ENCODE data around the gene SLC16A6. TPM values are rescaled to one million over a fixed set of nuclear protein-coding genes. Genes with fewer than 3 reads are reported as not detected.
"Not testable (repeated sequence)": the region's sequence is repeated elsewhere in the genome, so short reads cannot be mapped to it uniquely, and the experiment has no call there.

SLC16A6 gene
- total and polyA plus RNA-seq, 7 experiments from 2014 or later = 0.74 to 12.5 (median 5.8) TPM

- Histone ChIP-seq H3K27me3 (ENCODE audit: control insufficient read depth in 2 of 2, insufficient read depth in 2 of 2, low read length in 2 of 2) (no peaks in the 10 kb centered on the region), H3K4me3 (ENCODE audit: low read length) (no peak overlapping the region), H3K27ac (ENCODE audit: low read depth, low read length) (peak overlapping the region; percentile 79), H3K36me3 (ENCODE audit: control insufficient read depth in 2 of 3, insufficient read depth in 3 of 3, low read length in 3 of 3) (no peaks in the 10 kb centered on the region), H3K4me1 (ENCODE audit: control insufficient read depth in 2 of 2, insufficient read depth in 2 of 2, low read length in 2 of 2) (peaks cover 21 to 54% of the 10 kb centered on the region in 2 donors), H3K9me3 (ENCODE audit: control insufficient read depth in 2 of 3, low read length in 3 of 3) (no peaks in the 10 kb centered on the region)
- H3K36me3 Mint-ChIP-seq = peaks cover 0 to 12% (median 0%) of the 10 kb centered on the region in 5 donors
- peak overlapping the region in 7 of 10 donors; percentile 27 to 88 (median 77) for H3K4me3 Mint-ChIP-seq
- peaks cover 32 to 56% (median 45%) of the 10 kb centered on the region in 7 donors for H3K4me1 Mint-ChIP-seq
- no peaks in the 10 kb centered on the region for H3K9me3 Mint-ChIP-seq
- DNase-seq = no peak
- peak overlapping the region; percentile 86 to 99 (median 97) for H3K27ac Mint-ChIP-seq
- POLR2A ChIA-PET = interaction anchor here (1.2 to 4.5 kb wide), 2 partner anchors 8 to 220 kb away, joined by 3 to 57 read pairs; partner anchors contain the start of gene AMZ2
- intact Hi-C loops (cut with micrococcal nuclease) = loop anchor here (2.0 kb wide), 3 partner anchors 35 to 217 kb away; partner anchors contain the start of genes ARSG (in 1 of the 2), SLC16A6 (in 1 of the 2) and WIPI1 (in 1 of the 2)
- CTCF ChIA-PET = interaction anchor here (0.6 kb wide), 1 partner anchor 66 kb away, joined by 3 read pairs; no protein-coding TSS in a partner anchor
- H3K27me3 Mint-ChIP-seq = no peaks in the 10 kb centered on the region
- no peak for ATAC-seq
Observed at GRCh38 chr17:68239632-68240366, 51.1 kb downstream of the SLC16A6 start.

GRCh38 chr17:68238871-68239253 is 52.1 kb downstream of the SLC16A6 start:
- Histone ChIP-seq H3K4me1 (ENCODE audit: control insufficient read depth in 2 of 2, insufficient read depth in 2 of 2, low read length in 2 of 2) (peaks cover 21 to 61% of the 10 kb centered on the region in 2 donors), H3K9me3 (ENCODE audit: control insufficient read depth in 2 of 3, low read length in 3 of 3) (no peaks in the 10 kb centered on the region), H3K27me3 (ENCODE audit: control insufficient read depth in 2 of 2, insufficient read depth in 2 of 2, low read length in 2 of 2) (no peaks in the 10 kb centered on the region), H3K4me3 (ENCODE audit: low read length) (no peak overlapping the region), H3K36me3 (ENCODE audit: control insufficient read depth in 2 of 3, insufficient read depth in 3 of 3, low read length in 3 of 3) (no peaks in the 10 kb centered on the region), H3K27ac (ENCODE audit: low read depth, low read length) (peak overlapping the region; percentile 79)
- H3K4me3 Mint-ChIP-seq = peak overlapping the region; percentile 34 to 91 (median 86)
- no peak for ATAC-seq
- ChIA-PET POLR2A (interaction anchor here (0.7 to 4.5 kb wide), 6 partner anchors 9 to 221 kb away, joined by 3 to 57 read pairs (median 4); partner anchors contain the start of gene AMZ2), CTCF (no interaction called here)
- peak overlapping the region; percentile 94 to 99 (median 97) for H3K27ac Mint-ChIP-seq
- intact Hi-C loops (cut with micrococcal nuclease) = loop anchor here (1.0 to 2.0 kb wide), 5 partner anchors 8 to 218 kb away; partner anchors contain the start of genes ARSG (in 1 of the 2), SLC16A6 (in 1 of the 2) and WIPI1 (in 1 of the 2)
- no peaks in the 10 kb centered on the region for H3K27me3 Mint-ChIP-seq
- peak in 1 of 9 donors; percentile 4 for DNase-seq
- peaks cover 0 to 12% (median 0%) of the 10 kb centered on the region in 5 donors for H3K36me3 Mint-ChIP-seq
- no peaks in the 10 kb centered on the region for H3K9me3 Mint-ChIP-seq
- peaks cover 31 to 58% (median 45%) of the 10 kb centered on the region in 7 donors for H3K4me1 Mint-ChIP-seq

- peak in 5 of 9 donors; percentile 12 to 70 (median 51) for DNase-seq
- no peaks in the 10 kb centered on the region for H3K36me3 ChIP-seq (ENCODE audit: control insufficient read depth in 2 of 3, insufficient read depth in 3 of 3, low read length in 3 of 3)
- peak; percentile 8 for ATAC-seq
- peaks cover 21 to 61% of the 10 kb centered on the region in 2 donors for H3K4me1 ChIP-seq (ENCODE audit: control insufficient read depth in 2 of 2, insufficient read depth in 2 of 2, low read length in 2 of 2)
- peak overlapping the region; percentile 79 for H3K27ac ChIP-seq (ENCODE audit: low read depth, low read length)
- Mint-ChIP-seq H3K4me1 (peaks cover 31 to 58% (median 41%) of the 10 kb centered on the region in 7 donors), H3K4me3 (peak overlapping the region; percentile 77 to 91 (median 86)), H3K9me3 (no peaks in the 10 kb centered on the region), H3K27ac (peak overlapping the region; percentile 94 to 99 (median 97)), H3K27me3 (no peaks in the 10 kb centered on the region), H3K36me3 (peaks cover 0 to 14% (median 0%) of the 10 kb centered on the region in 5 donors)
- intact Hi-C loops (cut with micrococcal nuclease) = loop anchor here (1.0 to 2.0 kb wide), 5 partner anchors 9 to 218 kb away; partner anchors contain the start of genes ARSG (in 1 of the 2), SLC16A6 (in 1 of the 2) and WIPI1 (in 1 of the 2)
- no peaks in the 10 kb centered on the region for H3K27me3 ChIP-seq (ENCODE audit: control insufficient read depth in 2 of 2, insufficient read depth in 2 of 2, low read length in 2 of 2)
- peak overlapping the region; percentile 61 for H3K4me3 ChIP-seq (ENCODE audit: low read length)
- ChIA-PET POLR2A (interaction anchor here (1.0 to 4.5 kb wide), 8 partner anchors 10 to 176 kb away, joined by 3 to 57 read pairs (median 4); partner anchors contain the start of genes AMZ2, ARSG and SLC16A6), CTCF (interaction anchor here (0.7 kb wide), 1 partner anchor 24 kb away, joined by 3 read pairs; no protein-coding TSS in a partner anchor)
- H3K9me3 ChIP-seq (ENCODE audit: control insufficient read depth in 2 of 3, low read length in 3 of 3) = no peaks in the 10 kb centered on the region
Observed at GRCh38 chr17:68238164-68238870, 52.6 kb downstream of the SLC16A6 start.

- Mint-ChIP-seq H3K4me1 (peaks cover 31 to 64% (median 41%) of the 10 kb centered on the region in 7 donors), H3K27ac (peak overlapping the region; percentile 94 to 99 (median 97)), H3K36me3 (peaks cover 0 to 20% (median 0%) of the 10 kb centered on the region in 5 donors), H3K4me3 (peak overlapping the region; percentile 77 to 91 (median 86))
- intact Hi-C loops (cut with micrococcal nuclease) = loop anchor here (1.0 to 2.0 kb wide), 5 partner anchors 10 to 219 kb away; partner anchors contain the start of genes ARSG (in 1 of the 2), SLC16A6 (in 1 of the 2) and WIPI1 (in 1 of the 2)
- CTCF ChIA-PET = interaction anchor here (0.6 to 1.6 kb wide), 5 partner anchors 25 to 226 kb away, joined by 3 read pairs; partner anchors contain the start of gene KPNA2
- not testable (repeated sequence) for H3K27me3 ChIP-seq (ENCODE audit: control insufficient read depth in 2 of 2, insufficient read depth in 2 of 2, low read length in 2 of 2); H3K36me3 ChIP-seq (ENCODE audit: control insufficient read depth in 2 of 3, insufficient read depth in 3 of 3, low read length in 3 of 3); H3K9me3 Mint-ChIP-seq; H3K27me3 Mint-ChIP-seq; H3K9me3 ChIP-seq (ENCODE audit: control insufficient read depth in 2 of 3, low read length in 3 of 3)
- ATAC-seq = peak; percentile 89
- Histone ChIP-seq H3K4me1 (ENCODE audit: control insufficient read depth in 2 of 2, insufficient read depth in 2 of 2, low read length in 2 of 2) (peaks cover 21 to 61% of the 10 kb centered on the region in 2 donors), H3K27ac (ENCODE audit: low read depth, low read length) (peak overlapping the region; percentile 79), H3K4me3 (ENCODE audit: low read length) (peak overlapping the region; percentile 61)
- POLR2A ChIA-PET = interaction anchor here (1.0 to 4.5 kb wide), 11 partner anchors 11 to 177 kb away, joined by 3 to 57 read pairs (median 4); partner anchors contain the start of genes AMZ2, ARSG and SLC16A6
- peak in 8 of 9 donors; percentile 29 to 66 (median 59) for DNase-seq
Observed at GRCh38 chr17:68237369-68238163, 53.4 kb downstream of the SLC16A6 start.

GRCh38 chr17:68235336-68235791 is 55.6 kb downstream of the SLC16A6 start:
- peak overlapping the region in 1 of 10 donors; percentile 7 for H3K4me3 Mint-ChIP-seq
- H3K9me3 ChIP-seq (ENCODE audit: control insufficient read depth in 2 of 3, low read length in 3 of 3); H3K27me3 Mint-ChIP-seq; H3K27me3 ChIP-seq (ENCODE audit: control insufficient read depth in 2 of 2, insufficient read depth in 2 of 2, low read length in 2 of 2); H3K36me3 ChIP-seq (ENCODE audit: control insufficient read depth in 2 of 3, insufficient read depth in 3 of 3, low read length in 3 of 3); H3K9me3 Mint-ChIP-seq; DNase-seq; ATAC-seq; intact Hi-C loops (cut with micrococcal nuclease); POLR2A ChIA-PET; H3K27ac ChIP-seq (ENCODE audit: low read depth, low read length); H3K4me3 ChIP-seq (ENCODE audit: low read length): not testable (repeated sequence)
- peaks cover 26 to 52% (median 36%) of the 10 kb centered on the region in 7 donors for H3K4me1 Mint-ChIP-seq
- H3K36me3 Mint-ChIP-seq = peaks cover 0 to 16% (median 0%) of the 10 kb centered on the region in 5 donors
- H3K4me1 ChIP-seq (ENCODE audit: control insufficient read depth in 2 of 2, insufficient read depth in 2 of 2, low read length in 2 of 2) = peaks cover 21 to 59% of the 10 kb centered on the region in 2 donors
- CTCF ChIA-PET = interaction anchor here (0.7 kb wide), 1 partner anchor 10 kb away, joined by 3 read pairs; no protein-coding TSS in a partner anchor
- peak overlapping the region in 8 of 9 donors; percentile 39 to 78 (median 64) for H3K27ac Mint-ChIP-seq
